ENCODE results near the gene SPESP1.
"Not testable (repeated sequence)": the region's sequence is repeated elsewhere in the genome, so short reads cannot be mapped to it uniquely, and the experiment has no call there.

- TF ChIP-seq, protein P1, sequence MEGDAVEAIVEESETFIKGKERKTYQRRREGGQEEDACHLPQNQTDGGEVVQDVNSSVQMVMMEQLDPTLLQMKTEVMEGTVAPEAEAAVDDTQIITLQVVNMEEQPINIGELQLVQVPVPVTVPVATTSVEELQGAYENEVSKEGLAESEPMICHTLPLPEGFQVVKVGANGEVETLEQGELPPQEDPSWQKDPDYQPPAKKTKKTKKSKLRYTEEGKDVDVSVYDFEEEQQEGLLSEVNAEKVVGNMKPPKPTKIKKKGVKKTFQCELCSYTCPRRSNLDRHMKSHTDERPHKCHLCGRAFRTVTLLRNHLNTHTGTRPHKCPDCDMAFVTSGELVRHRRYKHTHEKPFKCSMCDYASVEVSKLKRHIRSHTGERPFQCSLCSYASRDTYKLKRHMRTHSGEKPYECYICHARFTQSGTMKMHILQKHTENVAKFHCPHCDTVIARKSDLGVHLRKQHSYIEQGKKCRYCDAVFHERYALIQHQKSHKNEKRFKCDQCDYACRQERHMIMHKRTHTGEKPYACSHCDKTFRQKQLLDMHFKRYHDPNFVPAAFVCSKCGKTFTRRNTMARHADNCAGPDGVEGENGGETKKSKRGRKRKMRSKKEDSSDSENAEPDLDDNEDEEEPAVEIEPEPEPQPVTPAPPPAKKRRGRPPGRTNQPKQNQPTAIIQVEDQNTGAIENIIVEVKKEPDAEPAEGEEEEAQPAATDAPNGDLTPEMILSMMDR (optimal IDR thresholded peaks at IDR 0.05 in 1 of 3, IDR thresholded peaks at IDR 0.05 in 1 of 3, conservative IDR thresholded peaks at IDR 0.05 in 1 of 3; ENCODE audit: extremely low read depth in 1 of 3, insufficient read depth in 2 of 3, low read length in 3 of 3) = not testable (repeated sequence)
- TF ChIP-seq EZH2 (IDR thresholded peaks at IDR 0.05; ENCODE audit: low read length) = not testable (repeated sequence)
Measured at GRCh38 chr15:68963719-68964118, 33.4 kb downstream of the SPESP1 start.

Measured in keratinocyte (primary cell).